GM19397 (cell line): ENCODE data around the gene DCST2.
A peak's percentile ranks its signal among the peaks of the same experiment; 100 is the strongest.

Experiments
- ATAC-seq: cut with Tn5 transposase; IDR thresholded peaks from one replicate; pipeline ENCODE4 v1.9.1; 2021; ENCODE audit warnings: mild to moderate bottlenecking, moderate library complexity; ENCODE audit not compliant: unreplicated experiment

The DCST2 gene

DNA sequence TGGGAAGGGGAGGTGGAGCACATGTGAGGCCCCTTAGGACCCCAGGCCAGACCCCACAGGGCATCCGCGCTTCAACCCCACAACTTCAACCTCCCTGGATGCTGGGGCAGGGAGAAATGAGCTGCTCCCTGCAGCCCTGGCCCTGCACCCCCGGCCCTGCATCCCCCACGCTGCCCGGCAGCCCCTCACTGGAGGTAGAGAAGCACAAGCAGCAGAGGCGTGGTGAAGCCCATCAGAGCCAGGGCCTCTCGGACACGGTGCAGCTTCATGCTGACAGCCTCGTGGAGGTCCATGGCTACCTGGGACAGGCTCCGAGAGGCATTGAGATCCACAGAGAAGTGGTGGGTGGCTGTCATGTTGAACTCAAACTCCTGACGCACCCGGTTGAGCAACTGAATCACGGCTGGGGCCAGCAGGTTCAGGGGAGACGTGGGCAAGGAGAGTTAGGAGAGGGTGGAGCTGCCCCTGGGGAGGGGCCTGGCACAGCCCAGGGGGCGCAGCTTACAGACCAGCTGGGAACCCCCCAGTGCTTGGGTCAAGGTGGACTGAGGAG is 3.3 kb downstream of the DCST2 start:
- no peak for ATAC-seq

DNA sequence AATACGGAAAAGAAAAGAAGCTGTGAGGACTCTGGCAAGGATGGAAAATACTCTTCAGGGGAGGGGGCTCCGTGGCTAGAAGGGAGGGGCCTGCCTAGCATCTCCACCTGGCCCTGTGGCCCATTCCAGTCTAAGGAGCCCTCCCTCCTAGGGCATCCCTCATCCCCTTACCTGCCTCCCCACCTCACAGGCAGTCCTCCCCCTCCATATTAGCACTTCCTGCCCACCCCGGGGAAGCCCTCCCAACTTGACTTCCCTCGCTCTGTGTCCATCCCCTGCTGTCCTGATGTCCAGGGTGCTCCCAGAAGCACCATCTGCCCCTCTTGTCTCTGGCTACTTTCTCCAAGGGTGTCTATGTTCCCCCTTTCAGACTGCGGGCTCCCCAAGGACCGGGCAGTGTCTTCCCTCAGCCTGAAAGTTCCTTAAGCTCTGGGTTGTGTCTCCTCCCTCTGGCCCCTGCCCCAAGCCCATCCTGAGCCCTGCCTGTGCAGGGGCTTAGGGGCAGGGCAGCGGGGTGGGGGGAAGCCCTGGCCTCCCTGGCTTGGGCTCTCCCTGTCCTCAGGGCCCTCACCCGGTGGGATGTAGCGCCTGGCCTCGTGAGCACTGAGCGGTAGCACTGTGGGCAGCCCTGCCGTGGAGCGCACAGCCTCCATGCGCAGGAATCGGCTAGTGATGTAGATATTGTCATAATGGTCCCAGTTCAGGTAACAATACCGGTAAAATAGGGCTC is 3.9 kb downstream of the DCST2 start:
- ATAC-seq: no peak

DNA sequence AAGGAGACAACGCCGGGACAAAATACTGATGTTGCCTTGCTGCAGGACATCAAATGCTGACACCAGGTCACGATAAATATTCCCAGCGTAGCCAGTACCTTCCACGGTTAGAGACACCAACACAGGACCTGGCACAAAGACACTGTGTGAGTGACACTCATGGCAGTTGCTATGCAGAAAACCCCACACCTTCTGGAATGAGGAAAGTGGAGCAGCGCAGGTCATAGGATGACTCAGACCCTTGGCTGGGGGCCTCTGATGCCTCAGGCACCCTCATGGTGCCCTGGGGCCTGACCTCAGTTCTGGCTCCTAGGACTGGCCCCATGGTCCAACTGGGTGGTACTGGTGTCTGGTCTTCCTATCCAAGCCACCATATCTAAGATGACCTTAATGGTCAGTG is 7.0 kb downstream of the DCST2 start:
- no peak for ATAC-seq

DNA sequence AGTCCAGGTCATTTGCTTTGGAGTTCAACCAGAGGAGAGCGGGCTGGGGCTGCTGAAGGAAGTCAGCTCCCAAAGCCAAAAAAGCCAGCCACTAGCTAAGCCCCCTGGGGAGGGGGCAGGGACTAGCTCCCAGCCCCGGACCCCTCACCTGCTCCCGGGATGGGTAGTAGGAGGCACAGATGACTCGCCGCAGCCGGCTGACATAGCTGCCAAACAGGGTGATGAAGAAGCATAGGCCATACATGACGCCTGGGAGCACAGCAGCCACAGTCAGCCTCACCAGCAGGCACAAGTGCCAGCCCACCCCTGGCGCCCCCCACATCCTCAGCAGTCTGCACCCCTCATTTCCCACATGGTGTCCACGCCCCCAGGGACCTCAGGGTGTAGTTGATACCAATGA is 7.4 kb downstream of the DCST2 start:
- no peak for ATAC-seq

DNA sequence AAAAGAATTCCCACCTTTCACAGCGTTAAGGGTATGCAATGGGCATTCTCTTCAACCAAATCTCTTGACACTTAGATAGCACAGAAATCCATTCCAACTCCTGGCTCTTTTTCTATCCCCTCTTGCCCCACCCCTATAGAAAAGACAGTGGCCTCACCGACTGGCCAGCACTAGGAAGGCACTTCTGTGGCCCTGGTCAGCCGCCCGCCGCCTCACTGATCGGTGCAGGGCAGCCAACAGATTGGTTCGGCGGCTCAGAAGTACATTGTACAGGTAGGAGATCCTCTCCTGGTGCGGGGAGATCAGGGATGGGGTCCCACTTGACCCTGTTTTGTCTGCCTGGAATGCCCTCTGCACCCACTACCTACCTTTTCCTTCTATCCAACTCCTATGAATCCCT is 9.3 kb downstream of the DCST2 start:
- no peak for ATAC-seq

DNA sequence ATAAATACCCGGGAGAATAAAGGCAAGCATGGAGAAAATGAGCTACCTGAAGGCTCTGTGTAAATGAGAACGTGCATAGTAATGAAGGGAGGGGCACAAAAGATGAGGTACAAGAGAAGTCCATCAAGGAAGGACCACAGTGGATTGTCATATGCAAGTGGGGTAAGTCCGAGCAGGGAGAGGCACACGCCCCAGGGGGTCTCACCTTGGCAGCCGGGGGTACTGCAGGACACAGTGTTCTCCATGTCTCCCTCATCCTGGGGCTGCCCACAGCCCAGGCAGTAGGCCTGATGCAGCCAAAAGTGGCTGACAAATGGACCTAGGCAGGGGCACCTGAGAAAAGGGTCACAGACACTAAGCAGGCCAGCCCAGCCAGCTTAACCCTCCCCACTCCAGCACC is 10.0 kb downstream of the DCST2 start:
- no peak for ATAC-seq

DNA sequence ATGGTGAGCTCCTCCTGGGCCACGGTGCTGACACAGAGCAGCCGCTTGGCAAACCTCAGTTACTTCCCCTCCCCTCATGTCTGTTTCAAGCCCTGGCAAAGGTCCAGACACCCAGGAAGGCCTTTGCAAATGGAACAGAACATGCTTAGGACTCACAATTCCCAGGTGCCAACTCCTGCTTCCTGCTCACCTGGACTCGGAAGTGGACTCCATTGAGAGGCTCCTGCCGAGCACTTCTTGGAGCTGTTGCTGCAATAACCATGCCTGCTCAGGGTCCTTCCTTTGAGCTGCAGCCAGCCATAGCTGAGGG is 10.7 kb downstream of the DCST2 start:
- no peak for ATAC-seq

DNA sequence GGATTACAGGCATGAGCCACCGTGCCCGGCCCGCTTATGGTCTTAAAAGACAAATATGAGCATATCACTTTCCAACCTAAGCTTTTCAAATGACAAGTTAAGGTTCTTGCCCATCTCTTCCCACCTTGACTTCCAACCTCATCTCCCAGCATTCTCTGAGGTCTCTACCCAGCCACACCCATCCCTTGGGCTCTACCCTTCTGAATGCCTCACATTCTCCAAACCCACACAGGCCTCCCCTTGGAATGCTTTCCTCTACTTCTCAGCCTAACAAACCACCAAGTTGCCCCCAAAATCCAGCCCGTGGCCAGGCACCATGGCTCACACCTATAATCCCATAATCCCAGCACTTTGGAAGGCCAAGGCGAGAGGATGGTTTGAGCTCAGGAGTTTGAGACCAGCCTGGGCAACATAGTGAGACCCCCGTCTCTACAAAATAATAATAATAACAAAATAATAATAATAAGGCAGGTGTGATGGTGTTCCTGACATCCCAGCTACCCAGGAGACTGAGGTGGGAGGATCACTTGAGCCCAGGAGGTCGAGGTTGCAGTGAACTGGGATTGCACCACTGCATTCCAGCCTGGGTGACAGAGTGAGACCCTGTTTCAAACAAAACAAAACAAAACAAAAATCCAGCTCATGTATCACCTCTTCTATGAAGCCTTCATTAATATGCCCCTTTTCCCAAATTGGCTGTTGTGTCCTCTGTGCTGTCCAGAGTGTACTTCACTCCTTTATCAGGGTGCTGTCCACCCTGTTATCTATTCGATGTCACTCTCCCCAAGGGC is 11.2 kb downstream of the DCST2 start:
- ATAC-seq: no peak

DNA sequence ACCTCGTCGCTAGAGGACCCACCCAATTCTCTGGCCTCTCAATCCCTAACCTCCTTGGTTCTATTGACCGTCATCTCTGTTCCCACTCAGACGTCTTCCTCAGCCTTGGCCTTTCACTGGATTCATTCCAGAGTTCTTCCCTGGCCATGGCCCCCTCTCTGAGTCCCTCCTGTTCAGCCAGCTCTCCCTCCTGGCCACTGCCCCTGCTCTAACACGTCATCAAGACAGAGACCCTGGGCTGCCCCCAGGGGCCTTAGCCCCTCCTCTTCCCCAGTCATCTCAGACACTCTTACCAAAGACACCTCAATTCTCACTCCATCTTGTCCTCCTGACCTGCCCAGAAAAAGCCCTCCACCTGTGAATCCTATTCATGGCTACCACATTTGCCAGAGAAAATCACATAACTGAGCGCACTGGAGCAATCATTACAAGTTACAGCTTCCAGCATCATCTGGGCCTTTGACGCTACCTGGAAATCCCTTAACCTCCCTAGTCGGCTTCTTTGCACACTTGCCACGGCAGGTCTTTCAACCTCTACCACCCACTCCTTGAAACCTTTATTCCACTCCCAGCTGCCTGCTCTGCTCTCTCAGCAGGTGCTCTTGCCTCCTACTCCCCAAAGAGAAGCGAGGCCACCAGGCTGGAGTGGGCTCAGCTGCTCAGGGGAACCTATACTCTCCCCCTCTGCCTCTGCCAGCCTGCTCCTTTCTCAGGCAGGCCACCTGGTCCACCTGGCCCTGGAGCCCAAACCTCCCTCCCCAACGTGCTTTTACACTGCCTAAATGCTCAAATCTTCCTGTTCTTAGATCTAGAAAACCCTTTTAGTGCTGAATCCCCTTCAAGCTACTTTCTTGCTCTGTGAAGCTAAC is 14.0 kb downstream of the DCST2 start:
- no peak for ATAC-seq

DNA sequence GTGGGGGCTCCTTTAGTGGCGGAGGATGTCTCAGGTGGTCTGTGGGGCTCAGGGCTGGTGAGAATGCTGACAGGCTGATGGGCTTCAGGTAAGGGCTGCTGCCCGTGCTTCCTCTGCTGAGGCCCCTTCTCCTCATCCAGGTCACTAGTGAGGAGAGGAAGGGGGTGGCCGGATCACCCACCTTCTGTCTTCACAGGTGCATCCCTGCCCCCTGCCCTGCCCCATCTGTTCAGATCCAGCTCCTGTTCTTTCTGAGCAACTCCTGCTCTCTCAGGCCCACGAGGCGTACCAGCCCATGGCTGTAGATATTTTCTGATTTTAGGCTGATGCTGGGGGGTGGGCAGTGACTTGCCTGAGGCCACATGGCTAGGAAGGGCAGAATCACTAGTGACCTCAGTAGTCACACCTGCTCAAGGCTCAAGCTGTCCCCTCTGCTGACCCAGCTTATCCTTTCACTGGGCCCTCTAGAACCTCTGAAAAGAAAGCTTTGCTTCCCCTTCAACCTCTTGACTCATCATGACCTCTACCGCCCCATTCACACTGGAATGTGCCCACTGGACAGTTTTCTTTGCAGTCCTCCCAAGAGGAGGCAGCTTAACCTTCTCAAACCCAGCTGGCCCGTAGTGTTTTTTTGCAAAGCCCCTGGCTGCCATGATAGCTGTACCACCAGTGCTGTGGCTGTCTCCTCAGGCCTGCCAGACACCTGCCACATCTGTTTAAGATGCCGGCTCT is 14.8 kb downstream of the DCST2 start:
- no peak for ATAC-seq

DNA sequence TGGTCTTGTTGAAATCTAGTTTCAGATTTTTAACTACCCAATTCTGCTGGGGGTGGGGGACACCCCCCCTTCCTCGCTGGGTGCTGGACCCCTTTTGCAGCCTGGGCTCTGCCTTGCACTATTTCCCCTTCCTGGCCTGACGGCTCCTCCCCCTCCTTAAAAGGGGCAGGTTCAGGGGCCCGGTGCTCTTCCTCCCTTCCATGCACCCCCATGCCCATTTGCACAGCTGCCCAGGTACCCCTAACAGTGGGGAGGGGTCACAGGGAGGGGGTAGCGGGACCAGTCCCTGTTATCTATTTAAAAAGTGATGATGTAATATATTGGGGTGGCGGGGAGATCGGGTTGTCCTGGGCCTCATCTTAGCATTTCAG is 15.7 kb downstream of the DCST2 start:
- no peak for ATAC-seq

DNA sequence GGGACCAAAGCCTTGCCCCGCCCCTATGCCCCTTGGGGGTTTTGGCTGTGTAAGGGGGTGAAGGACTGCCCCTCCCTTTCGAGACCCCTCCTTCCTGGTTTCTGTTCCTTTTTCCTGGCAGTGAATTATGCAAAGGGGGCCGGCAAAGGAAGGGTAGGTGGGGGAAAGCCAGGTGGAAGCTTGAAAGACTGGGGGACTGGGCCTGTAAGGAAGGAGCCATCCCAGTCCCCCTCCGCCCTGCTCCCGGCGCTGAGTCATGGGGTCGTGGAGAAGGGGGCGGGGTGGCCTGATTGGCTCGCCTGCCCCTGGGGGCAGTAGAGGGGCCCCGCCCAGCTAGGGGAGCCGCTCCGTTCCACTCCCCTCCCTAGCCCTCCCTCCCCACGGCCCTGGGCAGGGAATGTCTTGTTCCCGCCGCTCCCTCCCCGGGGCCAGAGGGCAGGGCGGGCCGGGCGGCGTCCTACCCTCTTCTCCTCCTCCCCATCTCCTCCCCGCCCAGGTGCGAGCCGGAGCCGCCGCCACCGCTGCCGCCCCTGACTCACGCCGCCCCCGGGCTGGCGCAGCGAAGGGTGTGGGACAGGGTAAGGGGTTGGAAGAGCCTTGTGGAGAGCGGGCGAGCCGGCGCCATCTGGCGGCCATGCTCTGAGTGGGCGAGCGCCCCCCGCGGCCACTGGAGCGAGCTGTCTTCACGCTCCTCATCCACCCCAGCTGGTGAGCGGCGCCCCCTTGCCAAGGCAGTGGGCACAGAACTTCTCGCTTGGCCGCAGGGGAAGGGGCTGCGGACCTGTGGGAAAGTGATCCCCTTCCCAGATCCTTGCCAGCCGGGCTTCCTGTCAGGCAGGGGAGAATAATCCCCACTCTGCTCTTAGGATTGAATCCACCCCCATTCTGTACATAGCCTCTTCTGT is 16.3 kb downstream of the DCST2 start:
- peak; percentile 76 for ATAC-seq

DNA sequence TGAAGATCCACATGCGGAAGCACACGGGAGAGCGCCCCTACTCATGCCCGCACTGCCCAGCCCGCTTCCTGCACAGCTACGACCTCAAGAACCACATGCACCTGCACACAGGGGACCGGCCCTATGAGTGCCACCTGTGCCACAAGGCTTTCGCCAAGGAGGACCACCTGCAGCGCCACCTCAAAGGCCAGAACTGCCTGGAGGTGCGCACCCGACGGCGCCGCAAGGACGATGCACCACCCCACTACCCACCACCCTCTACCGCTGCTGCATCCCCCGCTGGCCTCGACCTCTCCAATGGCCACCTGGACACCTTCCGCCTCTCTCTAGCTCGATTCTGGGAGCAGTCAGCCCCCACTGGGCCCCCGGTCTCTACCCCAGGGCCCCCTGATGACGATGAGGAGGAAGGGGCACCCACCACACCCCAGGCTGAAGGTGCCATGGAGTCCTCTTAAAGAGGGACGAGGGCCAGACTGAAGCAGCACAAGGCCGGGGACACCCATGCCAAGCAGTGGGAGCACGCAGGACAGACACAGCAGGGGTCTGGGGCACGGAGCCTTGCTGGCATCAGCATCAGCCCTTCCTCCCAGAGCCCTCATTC is 17.2 kb downstream of the DCST2 start:
- ATAC-seq: no peak

DNA sequence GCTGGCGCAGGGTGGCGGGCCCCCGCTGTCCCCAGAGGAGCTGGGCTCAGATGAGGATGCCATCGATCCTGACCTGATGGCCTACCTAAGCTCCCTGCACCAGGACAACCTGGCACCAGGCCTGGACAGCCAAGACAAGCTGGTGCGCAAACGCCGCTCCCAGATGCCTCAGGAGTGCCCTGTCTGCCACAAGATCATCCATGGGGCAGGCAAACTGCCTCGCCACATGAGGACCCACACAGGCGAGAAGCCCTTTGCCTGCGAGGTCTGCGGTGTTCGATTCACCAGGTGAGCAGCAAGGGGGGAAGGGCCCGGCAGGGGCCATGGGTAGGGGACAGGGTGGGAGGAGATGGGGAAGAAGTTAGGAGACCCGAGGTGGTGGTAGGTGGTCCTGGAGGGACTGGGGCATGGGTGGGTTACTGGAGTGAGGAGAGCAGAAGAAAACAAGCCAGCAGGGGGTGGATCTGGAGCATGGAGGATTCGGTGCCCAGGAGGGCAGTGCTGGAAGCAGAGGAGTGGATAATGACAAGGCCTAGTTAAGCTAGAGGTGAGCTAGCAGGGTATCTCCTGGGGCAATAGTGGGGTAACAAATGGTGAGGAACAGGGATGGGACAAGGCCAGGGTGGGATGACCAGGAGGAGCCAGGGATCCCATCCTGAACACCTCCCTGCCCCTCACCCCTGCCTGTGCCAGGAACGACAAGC is 17.9 kb downstream of the DCST2 start:
- no peak for ATAC-seq

DNA sequence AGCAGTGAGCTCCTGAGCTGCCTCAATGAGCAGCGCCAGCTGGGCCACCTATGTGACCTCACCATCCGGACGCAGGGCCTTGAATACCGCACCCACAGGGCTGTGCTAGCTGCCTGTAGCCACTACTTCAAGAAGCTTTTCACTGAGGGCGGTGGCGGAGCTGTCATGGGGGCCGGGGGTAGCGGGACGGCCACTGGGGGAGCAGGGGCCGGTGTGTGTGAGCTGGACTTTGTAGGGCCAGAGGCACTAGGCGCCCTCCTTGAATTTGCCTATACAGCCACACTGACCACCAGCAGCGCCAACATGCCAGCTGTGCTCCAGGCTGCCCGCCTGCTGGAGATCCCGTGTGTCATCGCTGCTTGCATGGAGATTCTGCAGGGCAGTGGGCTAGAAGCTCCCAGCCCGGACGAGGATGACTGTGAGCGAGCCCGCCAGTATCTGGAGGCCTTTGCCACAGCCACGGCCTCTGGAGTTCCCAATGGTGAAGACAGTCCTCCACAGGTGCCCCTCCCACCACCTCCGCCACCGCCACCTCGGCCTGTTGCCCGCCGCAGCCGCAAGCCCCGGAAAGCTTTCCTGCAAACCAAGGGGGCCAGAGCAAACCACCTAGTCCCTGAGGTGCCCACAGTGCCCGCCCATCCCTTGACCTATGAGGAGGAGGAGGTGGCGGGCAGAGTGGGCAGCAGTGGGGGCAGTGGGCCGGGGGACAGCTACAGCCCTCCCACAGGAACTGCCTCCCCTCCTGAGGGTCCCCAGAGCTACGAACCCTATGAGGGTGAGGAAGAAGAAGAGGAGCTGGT is 18.7 kb downstream of the DCST2 start:
- ATAC-seq: no peak

DNA sequence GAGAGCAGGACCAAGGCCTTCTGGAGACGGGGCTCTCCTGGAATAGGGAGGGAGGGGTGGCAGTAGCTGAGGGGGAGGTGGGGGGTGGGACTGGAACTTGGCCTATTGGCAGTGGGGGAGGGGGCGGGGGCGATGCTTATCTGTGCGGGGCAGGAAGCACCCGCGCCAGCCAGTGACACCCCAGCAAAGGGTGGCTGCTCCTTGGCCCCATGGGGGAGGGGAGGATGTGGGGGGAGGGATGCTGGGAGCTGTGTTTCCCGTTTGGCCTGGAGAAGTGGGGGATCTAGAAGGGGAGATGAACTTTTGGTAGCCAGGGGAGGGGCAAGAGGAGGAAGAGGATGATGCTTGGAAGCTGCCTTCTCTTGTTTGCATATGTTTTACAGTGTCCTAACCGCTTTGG is 19.9 kb downstream of the DCST2 start:
- ATAC-seq: no peak

DNA sequence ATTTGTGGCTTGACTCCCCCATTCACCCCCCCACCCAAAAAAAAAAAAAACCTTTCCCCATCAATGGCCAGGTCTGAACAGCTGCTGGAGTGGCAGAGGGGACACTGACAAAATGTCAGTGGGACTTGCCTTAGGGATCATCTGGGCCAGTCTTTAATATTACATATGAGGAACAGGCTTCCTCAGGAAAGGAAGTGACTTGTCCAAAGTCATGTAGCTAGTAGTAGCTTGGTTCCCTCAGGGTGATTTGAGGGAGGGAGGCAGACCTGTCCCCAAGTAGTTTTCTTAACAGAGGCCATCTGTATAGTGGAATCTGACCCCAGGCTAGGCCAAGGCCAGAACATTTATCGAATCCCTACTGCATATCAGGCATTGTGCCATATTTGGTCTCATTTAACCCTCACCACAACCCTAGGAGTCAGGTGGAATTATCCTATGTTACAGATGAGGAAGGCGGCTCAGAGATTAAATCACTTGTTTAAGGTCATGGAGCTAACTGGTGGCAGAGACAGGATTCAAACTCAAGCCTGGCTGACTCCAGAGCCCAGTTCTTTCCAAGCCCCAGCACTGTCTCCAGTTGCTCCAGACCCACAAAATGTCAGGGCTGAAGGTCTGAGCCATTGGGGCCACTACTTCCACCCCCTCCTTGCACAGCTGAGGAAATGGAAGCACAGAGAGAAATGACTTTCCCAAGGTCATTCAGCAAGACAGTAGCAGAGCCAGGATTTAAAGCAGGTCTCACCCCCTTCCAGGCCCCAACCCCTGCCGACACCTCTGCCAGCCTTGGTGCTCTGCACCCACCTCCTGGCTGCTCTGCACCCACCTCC is 20.6 kb downstream of the DCST2 start:
- ATAC-seq: no peak
